ENCODE results near the gene RSPRY1.

Gene RSPRY1

DNA sequence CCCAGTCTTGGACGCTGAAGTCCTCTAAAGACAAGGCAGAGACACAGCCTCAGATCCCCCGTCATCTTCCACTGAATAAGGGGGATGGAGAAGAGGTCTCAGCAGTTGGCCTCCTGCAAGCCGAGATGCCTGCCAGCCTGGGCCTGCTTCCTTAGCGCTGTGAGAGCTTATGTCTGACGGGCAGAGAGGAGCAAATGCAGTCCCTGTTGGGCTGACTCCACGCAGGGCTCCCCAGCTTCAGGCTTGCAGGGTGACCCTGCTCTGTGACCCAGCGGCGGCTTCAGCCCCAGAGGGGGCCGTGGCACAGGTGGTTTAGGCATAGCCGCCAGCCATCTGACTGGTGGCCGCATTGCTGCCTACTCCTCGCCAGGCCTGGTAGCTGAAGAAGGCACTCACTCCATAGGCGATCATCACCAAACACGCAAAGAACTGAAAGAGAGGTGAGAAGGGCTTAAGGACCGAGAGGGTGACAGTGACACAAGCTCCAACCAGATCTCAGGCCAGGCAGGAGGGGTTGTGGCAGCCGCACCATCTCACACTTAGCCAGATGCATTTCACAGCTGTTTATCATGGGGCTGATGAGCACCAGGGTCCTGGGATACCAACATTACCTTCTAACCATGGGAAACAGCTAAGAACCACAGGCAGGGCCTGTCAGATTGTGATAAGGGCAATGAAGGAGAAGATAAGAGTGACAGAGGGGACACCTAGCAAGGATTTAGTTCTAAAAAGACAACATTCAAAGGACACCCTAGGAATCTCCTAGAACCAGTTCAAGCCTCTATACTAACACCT is 70.7 kb downstream of the RSPRY1 start:
- peaks cover 7% of the 10 kb centered on the region for H3K4me1 ChIP-seq (ENCODE audit: control insufficient read depth, insufficient read depth, low read length)
- H3K9me3 ChIP-seq (ENCODE audit: control insufficient read depth in 2 of 2, low read length in 2 of 2), result no peaks in the 10 kb centered on the region
- H3K36me3 ChIP-seq (ENCODE audit: control insufficient read depth in 2 of 2, insufficient read depth in 2 of 2, low read length in 2 of 2), result peaks cover 18 to 33% of the 10 kb centered on the region in 2 donors
- no peak overlapping the region for H3K27ac ChIP-seq (ENCODE audit: low read length)
- no peak overlapping the region for H3K4me3 ChIP-seq (ENCODE audit: low read length in 2 of 2)
- no peak overlapping the region for H3K9ac ChIP-seq (ENCODE audit: low read length in 2 of 2)
- no peaks in the 10 kb centered on the region for H3K27me3 ChIP-seq (ENCODE audit: control insufficient read depth in 1 of 2, insufficient read depth in 2 of 2, low read length in 2 of 2)

DNA sequence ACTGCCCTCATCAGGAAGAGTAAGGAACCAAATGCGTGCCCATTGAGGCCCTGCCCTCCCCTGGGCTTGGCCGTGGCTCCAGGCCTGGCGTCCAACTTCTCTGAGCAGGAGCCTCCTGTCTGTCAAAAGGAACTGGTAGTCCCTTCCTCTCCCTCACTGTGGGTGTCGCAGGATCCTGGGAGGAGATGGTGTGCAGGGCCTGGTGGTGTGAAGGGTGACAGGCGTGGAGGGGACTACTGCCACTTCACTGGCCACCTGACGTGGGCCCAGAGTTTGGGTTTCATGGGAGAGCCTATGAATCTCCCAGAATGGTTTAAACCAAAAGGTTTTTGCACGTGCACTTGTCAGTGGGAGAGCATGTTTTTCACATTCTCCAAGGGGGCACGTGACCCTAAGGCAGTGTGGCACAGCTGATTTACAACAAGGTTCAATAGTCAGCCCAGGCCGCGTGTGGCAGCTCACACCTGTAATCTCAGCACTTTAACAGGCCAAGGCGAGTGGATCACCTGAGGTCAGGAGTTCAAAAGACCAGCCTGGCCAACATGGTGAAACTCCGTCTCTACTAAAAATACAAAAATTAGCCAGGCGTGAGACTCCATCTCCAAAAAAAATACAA is 71.4 kb downstream of the RSPRY1 start:
- no peak overlapping the region for H3K9ac ChIP-seq (ENCODE audit: low read length in 2 of 2)
- H3K36me3 ChIP-seq (ENCODE audit: control insufficient read depth in 2 of 2, insufficient read depth in 2 of 2, low read length in 2 of 2), result peaks cover 12 to 25% of the 10 kb centered on the region in 2 donors
- peaks cover 7% of the 10 kb centered on the region for H3K4me1 ChIP-seq (ENCODE audit: control insufficient read depth, insufficient read depth, low read length)

DNA sequence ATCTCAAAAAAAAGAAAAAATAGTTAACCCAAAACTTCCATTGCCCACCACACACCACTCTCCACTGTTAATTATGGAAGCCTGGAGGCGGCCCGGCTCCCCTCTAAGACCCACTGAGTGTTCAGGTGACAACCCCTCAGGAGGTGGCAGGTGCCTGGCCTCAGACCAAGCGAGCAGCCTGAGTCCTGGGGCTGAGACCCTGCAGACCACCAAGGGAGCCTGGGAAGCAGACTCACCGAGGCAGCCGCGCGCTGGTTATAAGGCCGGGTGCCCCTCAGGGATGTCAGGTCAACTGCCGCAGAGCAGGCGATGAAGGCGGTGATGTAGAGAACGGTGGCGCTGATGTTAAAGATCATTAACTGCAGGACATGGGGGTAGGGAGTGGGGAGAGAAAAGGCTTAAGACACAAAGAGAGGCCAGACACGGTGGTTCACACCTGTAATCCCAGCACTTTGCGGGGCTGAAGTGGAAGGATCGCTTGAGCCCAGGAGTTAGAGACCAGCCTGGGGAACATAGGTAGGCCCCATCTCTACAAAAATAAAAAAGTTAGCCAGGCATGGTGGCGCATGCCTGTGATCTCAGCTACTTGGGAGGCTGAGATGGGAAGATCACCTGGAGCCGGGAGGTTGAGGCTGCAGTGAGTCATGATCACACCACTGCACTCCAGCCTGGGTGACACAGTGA is 72.2 kb downstream of the RSPRY1 start:
- peaks cover 11 to 20% of the 10 kb centered on the region in 2 donors for H3K36me3 ChIP-seq (ENCODE audit: control insufficient read depth in 2 of 2, insufficient read depth in 2 of 2, low read length in 2 of 2)

More for the DNA sequence above, 71.4 kb downstream of the RSPRY1 start:
- Histone ChIP-seq H3K9me3 (ENCODE audit: control insufficient read depth in 2 of 2, low read length in 2 of 2) (no peaks in the 10 kb centered on the region), H3K27ac (ENCODE audit: low read length) (no peak overlapping the region), H3K4me3 (ENCODE audit: low read length in 2 of 2) (no peak overlapping the region), H3K27me3 (ENCODE audit: control insufficient read depth in 1 of 2, insufficient read depth in 2 of 2, low read length in 2 of 2) (no peaks in the 10 kb centered on the region)

DNA sequence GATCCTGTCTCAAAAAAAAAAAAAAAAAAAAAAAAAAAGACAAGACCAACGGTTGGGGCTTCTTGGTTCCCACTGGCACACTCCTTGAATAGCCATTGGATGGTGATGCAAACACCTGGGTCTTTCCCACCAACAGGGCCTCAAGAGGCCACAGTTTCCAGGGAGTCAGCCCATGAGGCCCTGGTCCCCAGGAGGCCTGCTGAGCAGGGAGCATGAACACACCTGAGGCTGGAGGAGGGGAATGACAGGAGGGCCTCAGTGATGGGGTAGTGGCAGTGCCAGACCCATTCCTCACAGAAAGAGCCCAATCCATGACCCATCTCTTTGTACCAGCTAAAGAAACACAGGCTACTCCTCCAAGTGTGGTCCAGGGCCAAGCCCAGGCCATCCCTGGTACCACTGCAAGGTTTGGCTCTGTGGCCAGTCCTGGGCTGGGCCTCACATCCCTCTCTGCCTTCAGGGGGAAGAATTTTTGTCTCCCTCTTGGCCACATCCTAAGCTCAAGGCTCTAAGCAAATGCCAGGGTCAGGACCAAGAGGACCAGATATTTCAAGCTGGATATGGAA is 72.9 kb downstream of the RSPRY1 start:
- no peak overlapping the region for H3K4me3 ChIP-seq (ENCODE audit: low read length in 2 of 2)
- H3K27me3 ChIP-seq (ENCODE audit: control insufficient read depth in 1 of 2, insufficient read depth in 2 of 2, low read length in 2 of 2), result no peaks in the 10 kb centered on the region
- no peaks in the 10 kb centered on the region for H3K9me3 ChIP-seq (ENCODE audit: control insufficient read depth in 2 of 2, low read length in 2 of 2)
- H3K9ac ChIP-seq (ENCODE audit: low read length in 2 of 2), result no peak overlapping the region
- H3K36me3 ChIP-seq (ENCODE audit: control insufficient read depth in 2 of 2, insufficient read depth in 2 of 2, low read length in 2 of 2), result peaks cover 6 to 15% of the 10 kb centered on the region in 2 donors
- H3K4me1 ChIP-seq (ENCODE audit: control insufficient read depth, insufficient read depth, low read length), result peaks cover 7% of the 10 kb centered on the region
- H3K27ac ChIP-seq (ENCODE audit: low read length), result no peak overlapping the region

More for the DNA sequence above, 72.2 kb downstream of the RSPRY1 start:
- H3K9me3 ChIP-seq (ENCODE audit: control insufficient read depth in 2 of 2, low read length in 2 of 2), result no peaks in the 10 kb centered on the region
- H3K4me3 ChIP-seq (ENCODE audit: low read length in 2 of 2), result no peak overlapping the region
- H3K27ac ChIP-seq (ENCODE audit: low read length), result no peak overlapping the region
- H3K27me3 ChIP-seq (ENCODE audit: control insufficient read depth in 1 of 2, insufficient read depth in 2 of 2, low read length in 2 of 2), result no peaks in the 10 kb centered on the region
- H3K9ac ChIP-seq (ENCODE audit: low read length in 2 of 2), result no peak overlapping the region
- peaks cover 7% of the 10 kb centered on the region for H3K4me1 ChIP-seq (ENCODE audit: control insufficient read depth, insufficient read depth, low read length)

DNA sequence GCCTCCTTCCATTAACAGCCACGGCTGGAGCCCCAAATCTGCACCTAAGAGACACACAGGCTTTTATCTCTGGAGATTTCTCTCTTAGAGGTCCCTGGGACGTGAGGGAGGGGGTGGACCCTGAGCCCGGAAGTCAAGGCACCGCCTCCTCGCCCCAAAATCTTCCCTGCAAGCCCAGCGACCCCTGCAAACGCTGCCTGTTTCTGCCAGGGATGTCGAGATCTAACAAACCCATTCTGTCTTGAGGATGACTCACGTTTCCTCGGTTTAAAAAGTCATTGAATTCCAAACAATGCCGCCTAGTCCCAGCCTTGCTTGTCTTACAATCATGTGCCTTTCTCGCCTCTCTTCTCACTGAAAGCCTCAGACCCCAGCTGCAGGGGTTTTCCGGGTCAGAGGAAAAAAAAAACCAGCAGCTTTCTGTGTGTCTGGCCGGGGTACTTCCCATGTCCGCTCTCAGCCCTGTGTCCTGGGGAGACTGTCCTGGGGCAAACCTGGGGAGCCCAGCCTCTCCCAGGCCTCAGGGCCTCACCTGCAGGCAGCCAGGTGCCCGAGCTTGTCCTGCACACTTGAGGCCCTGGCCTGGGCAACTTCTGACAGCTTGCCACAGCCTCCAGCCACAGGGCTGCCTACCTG is 74.3 kb downstream of the RSPRY1 start:
- no peak overlapping the region for H3K4me3 ChIP-seq (ENCODE audit: low read length in 2 of 2)
- H3K9me3 ChIP-seq (ENCODE audit: control insufficient read depth in 2 of 2, low read length in 2 of 2), result no peaks in the 10 kb centered on the region
- H3K27ac ChIP-seq (ENCODE audit: low read length), result no peak overlapping the region
- no peaks in the 10 kb centered on the region for H3K27me3 ChIP-seq (ENCODE audit: control insufficient read depth in 1 of 2, insufficient read depth in 2 of 2, low read length in 2 of 2)
- peaks cover 7% of the 10 kb centered on the region for H3K4me1 ChIP-seq (ENCODE audit: control insufficient read depth, insufficient read depth, low read length)
- H3K36me3 ChIP-seq (ENCODE audit: control insufficient read depth in 2 of 2, insufficient read depth in 2 of 2, low read length in 2 of 2), result peaks cover 0 to 10% of the 10 kb centered on the region in 2 donors
- no peak overlapping the region for H3K9ac ChIP-seq (ENCODE audit: low read length in 2 of 2)

DNA sequence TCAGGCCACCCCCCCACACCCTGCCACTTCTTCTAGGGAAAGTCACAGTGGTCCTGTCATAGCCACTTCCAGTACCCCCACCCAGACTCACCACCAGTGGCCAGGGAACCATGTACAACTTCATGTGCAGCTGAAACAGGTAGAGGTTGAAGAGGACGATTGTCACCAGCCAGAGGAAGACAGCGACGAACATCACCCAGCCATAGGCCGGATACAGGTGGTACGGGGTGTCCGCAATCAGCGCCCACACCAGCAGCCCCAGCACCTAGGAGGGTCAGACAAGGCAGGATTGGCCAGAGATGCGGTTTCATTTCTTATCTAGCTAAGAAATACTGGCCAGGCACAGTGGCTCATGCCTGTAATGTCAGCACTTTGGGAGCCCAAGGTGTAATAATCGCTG is 75.7 kb downstream of the RSPRY1 start:
- H3K27me3 ChIP-seq (ENCODE audit: control insufficient read depth in 1 of 2, insufficient read depth in 2 of 2, low read length in 2 of 2), result no peaks in the 10 kb centered on the region
- peaks cover 0 to 2% of the 10 kb centered on the region in 2 donors for H3K36me3 ChIP-seq (ENCODE audit: control insufficient read depth in 2 of 2, insufficient read depth in 2 of 2, low read length in 2 of 2)
- no peak overlapping the region for H3K27ac ChIP-seq (ENCODE audit: low read length)
- no peaks in the 10 kb centered on the region for H3K9me3 ChIP-seq (ENCODE audit: control insufficient read depth in 2 of 2, low read length in 2 of 2)
- peaks cover 7% of the 10 kb centered on the region for H3K4me1 ChIP-seq (ENCODE audit: control insufficient read depth, insufficient read depth, low read length)
- H3K9ac ChIP-seq (ENCODE audit: low read length in 2 of 2), result no peak overlapping the region
- H3K4me3 ChIP-seq (ENCODE audit: low read length in 2 of 2), result no peak overlapping the region

DNA sequence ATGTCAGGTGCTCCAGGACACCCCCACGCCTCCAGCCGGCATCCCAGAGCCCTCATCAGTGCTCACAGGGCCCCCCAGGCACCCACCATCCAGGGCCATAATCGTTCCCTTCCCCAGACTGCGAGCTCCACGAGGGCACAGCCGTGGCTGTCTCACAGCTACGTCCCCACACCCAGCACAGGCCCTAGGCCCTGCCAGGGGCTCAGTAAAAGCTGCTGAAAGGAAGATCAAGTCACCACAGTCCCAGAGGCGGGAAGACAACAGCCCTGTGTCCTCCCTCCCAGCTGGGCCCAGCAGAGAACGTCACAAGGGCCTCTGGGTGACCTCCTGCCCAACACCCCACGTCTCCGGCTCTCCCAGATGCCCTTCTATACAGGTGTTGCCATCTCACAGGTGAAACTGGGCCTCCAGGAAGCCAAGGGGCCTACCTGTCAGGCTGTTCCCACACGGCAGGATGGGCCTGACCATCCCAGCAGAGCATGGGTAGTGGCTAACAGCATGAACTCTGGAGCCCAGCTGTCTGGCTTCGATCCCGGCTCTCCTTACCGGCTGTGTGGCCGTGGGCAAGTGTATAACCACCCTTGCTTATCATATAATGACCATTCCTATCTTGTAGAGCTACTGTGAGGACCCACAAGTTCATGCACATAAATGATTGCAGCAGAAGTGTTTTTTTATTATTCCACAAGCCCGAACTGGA is 76.9 kb downstream of the RSPRY1 start:
- no peak overlapping the region for H3K9ac ChIP-seq (ENCODE audit: low read length in 2 of 2)
- no peaks in the 10 kb centered on the region for H3K27me3 ChIP-seq (ENCODE audit: control insufficient read depth in 1 of 2, insufficient read depth in 2 of 2, low read length in 2 of 2)
- H3K4me3 ChIP-seq (ENCODE audit: low read length in 2 of 2), result no peak overlapping the region
- H3K4me1 ChIP-seq (ENCODE audit: control insufficient read depth, insufficient read depth, low read length), result peaks cover 7% of the 10 kb centered on the region
- no peaks in the 10 kb centered on the region for H3K9me3 ChIP-seq (ENCODE audit: control insufficient read depth in 2 of 2, low read length in 2 of 2)
- no peaks in the 10 kb centered on the region for H3K36me3 ChIP-seq (ENCODE audit: control insufficient read depth in 2 of 2, insufficient read depth in 2 of 2, low read length in 2 of 2)
- H3K27ac ChIP-seq (ENCODE audit: low read length), result no peak overlapping the region

DNA sequence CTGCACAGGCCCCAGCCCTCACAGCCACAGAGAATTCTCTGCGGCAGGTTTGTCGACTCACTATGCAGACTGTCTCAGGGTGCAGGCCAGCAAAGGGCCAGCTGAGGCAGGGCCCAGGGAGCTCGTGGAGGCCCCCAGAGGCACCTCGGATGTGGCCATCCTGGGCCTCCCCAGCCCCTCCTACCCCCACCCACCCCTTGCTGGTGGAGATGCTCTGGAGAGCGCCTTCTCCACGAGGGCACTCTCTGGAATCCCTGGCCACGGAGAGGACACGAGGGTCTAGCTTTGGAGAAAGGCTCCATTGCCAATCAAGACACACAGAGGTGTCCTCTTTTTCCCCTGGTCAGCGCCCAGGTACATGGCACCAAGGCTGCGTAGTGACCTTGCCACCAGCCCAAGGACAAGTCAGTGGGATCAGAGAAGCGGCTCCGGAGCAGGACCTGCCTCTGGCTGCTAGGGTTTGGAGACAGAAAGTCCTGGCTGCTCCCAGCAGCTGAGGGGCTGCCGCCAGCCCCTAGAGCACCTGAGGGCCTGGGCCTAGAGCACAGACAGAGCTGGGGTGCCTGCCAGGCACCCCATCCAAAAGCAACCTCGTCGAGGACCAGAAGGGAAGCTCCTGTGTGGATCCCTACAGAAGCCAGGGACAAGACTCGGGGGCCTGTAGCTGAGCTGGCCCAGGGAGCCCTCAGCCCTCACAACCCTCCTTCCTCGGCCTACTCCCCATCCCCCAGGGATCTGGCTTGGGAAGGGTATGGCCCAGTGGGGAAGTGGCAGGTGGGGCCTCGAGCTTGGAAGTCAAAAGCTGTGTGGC is 77.6 kb downstream of the RSPRY1 start:
- Histone ChIP-seq H3K27ac (ENCODE audit: low read length) (no peak overlapping the region), H3K9ac (ENCODE audit: low read length in 2 of 2) (no peak overlapping the region)

DNA sequence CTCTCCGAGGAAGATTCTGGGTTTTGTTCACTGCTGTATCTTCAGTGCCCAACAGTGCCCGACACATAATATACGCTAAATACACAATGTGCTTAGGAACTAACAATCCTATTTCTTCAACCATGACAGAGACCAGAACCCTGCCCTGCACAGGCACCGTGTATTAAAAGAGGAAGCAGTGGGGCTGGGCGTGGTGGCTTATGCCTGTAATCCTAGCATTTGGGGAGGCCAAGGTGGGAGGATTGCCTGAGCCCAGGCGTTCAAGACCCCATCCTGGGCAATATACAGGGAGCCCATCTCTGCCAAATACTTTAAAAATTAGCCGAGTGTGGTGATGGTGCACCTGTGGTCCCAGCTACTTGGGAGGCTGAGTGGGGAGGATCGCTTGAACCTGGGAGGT is 78.3 kb downstream of the RSPRY1 start:
- Histone ChIP-seq H3K9ac (ENCODE audit: low read length in 2 of 2) (no peak overlapping the region), H3K27me3 (ENCODE audit: control insufficient read depth in 1 of 2, insufficient read depth in 2 of 2, low read length in 2 of 2) (no peaks in the 10 kb centered on the region), H3K4me1 (ENCODE audit: control insufficient read depth, insufficient read depth, low read length) (peaks cover 7% of the 10 kb centered on the region), H3K36me3 (ENCODE audit: control insufficient read depth in 2 of 2, insufficient read depth in 2 of 2, low read length in 2 of 2) (no peaks in the 10 kb centered on the region), H3K27ac (ENCODE audit: low read length) (no peak overlapping the region), H3K4me3 (ENCODE audit: low read length in 2 of 2) (no peak overlapping the region), H3K9me3 (ENCODE audit: control insufficient read depth in 2 of 2, low read length in 2 of 2) (no peaks in the 10 kb centered on the region)

More for the DNA sequence above, 77.6 kb downstream of the RSPRY1 start:
- Histone ChIP-seq H3K9me3 (ENCODE audit: control insufficient read depth in 2 of 2, low read length in 2 of 2) (no peaks in the 10 kb centered on the region), H3K36me3 (ENCODE audit: control insufficient read depth in 2 of 2, insufficient read depth in 2 of 2, low read length in 2 of 2) (no peaks in the 10 kb centered on the region), H3K27me3 (ENCODE audit: control insufficient read depth in 1 of 2, insufficient read depth in 2 of 2, low read length in 2 of 2) (no peaks in the 10 kb centered on the region), H3K4me3 (ENCODE audit: low read length in 2 of 2) (no peak overlapping the region), H3K4me1 (ENCODE audit: control insufficient read depth, insufficient read depth, low read length) (peaks cover 7% of the 10 kb centered on the region)
